ENCODE measurements around the gene NMT1.

NMT1 gene

GRCh38 chr17:45135978-45136791 lies 75.1 kb downstream of the NMT1 start:
- DNase-seq = no peak

GRCh38 chr17:45136846-45137560 lies 75.9 kb downstream of the NMT1 start:
- DNase-seq = no peak

GRCh38 chr17:45137561-45138305 lies 76.6 kb downstream of the NMT1 start:
- DNase-seq = no peak

GRCh38 chr17:45138911-45139532 lies 77.9 kb downstream of the NMT1 start:
- DNase-seq = no peak

GRCh38 chr17:45139533-45139920 lies 78.4 kb downstream of the NMT1 start:
- DNase-seq = no peak

GRCh38 chr17:45143094-45143670 lies 82.1 kb downstream of the NMT1 start:
- DNase-seq = no peak

- DNase-seq = peak; percentile 81
Measured at GRCh38 chr17:45143767-45144198, 82.7 kb downstream of the NMT1 start.

- peak; percentile 67 for DNase-seq
Measured at GRCh38 chr17:45144199-45145034, 83.3 kb downstream of the NMT1 start.

- no peak for DNase-seq
Measured at GRCh38 chr17:45145035-45145389, 83.9 kb downstream of the NMT1 start.

GRCh38 chr17:45146166-45146565 lies 85.0 kb downstream of the NMT1 start:
- no peak for DNase-seq

- DNase-seq = no peak
Measured at GRCh38 chr17:45146592-45146889, 85.4 kb downstream of the NMT1 start.

GRCh38 chr17:45146890-45147580 lies 85.9 kb downstream of the NMT1 start:
- DNase-seq = peak; percentile 91

GRCh38 chr17:45147581-45148182 lies 86.6 kb downstream of the NMT1 start:
- peak; percentile 91 for DNase-seq

- peak; percentile 98 for DNase-seq
Measured at GRCh38 chr17:45148183-45149036, 87.3 kb downstream of the NMT1 start, which contains the start of gene HEXIM1. Gene HEXIM1 (plus strand): TSS chr17:45148475. CDS start chr17:45149191, 716 bp downstream.

GRCh38 chr17:45149037-45149668 lies 88.0 kb downstream of the NMT1 start:
- peak; percentile 94 for DNase-seq

- DNase-seq = peak; percentile 84
Measured at GRCh38 chr17:45149669-45150664, 88.8 kb downstream of the NMT1 start.

Data from right kidney (tissue), 1 donor.